ENCODE measurements around the gene TNFRSF12A. TPM values are rescaled to one million over a fixed set of nuclear protein-coding genes. Genes with fewer than 3 reads are reported as not detected.
A peak's percentile ranks its signal among the peaks of the same experiment; 100 is the strongest.

The TNFRSF12A gene
- 10 to 100 TPM; 16.8 to 33.4 TPM for total RNA-seq
- 12.8 TPM for polyA plus RNA-seq (ENCODE audit: insufficient read depth, low read depth, low replicate concordance)
- long read RNA-seq, donor 1, transcript TNFRSF12A-201 (4 exons, 1,033 nt) = major isoform, 17 of 18 reads
- long read RNA-seq, donor 1, partial matches to known transcripts = 0 of 18 reads
- long read RNA-seq, donor 1, other reads (novel, unspliced or antisense) = 0 of 18 reads
- long read RNA-seq, donor 2, transcript TNFRSF12A-201 (4 exons, 1,033 nt) = major isoform, 10 of 11 reads
- long read RNA-seq, donor 2, partial matches to known transcripts = 0 of 11 reads
- long read RNA-seq, donor 2, other reads (novel, unspliced or antisense) = 0 of 11 reads

GRCh38 chr16:3020247-3020603 is at the start of gene TNFRSF12A:
TNFRSF12A (plus strand) TSS chr16:3020368; CDS start chr16:3020398, 30 bp downstream.
- 2% methylated on average over 21 of the region's 49 CpGs; no CpG with 5 or more reads in 1 of the 2 donors for WGBS, 2 donors
- Histone ChIP-seq H3K4me1 (peaks cover 35% of the 10 kb centered on the region), H3K9me3 (no peaks in the 10 kb centered on the region), H3K27me3 (no peaks in the 10 kb centered on the region), H3K27ac (peak within 1 kb of the TSS; percentile 66 to 72), H3K36me3 (ENCODE audit: low read depth, missing control alignments) (no peaks in the 10 kb centered on the region), H3K4me3 (peak within 1 kb of the TSS; percentile 46 to 63)
- TF ChIP-seq CTCF (IDR thresholded peaks at IDR 0.05) (no peak), POLR2A (IDR thresholded peaks at IDR 0.05) (no peak)
- peak; percentile 78 for DNase-seq
- intact Hi-C loops (cut with DNase I; ENCODE audit: low total_unique reads) = no loop called here

GRCh38 chr16:2970563-2970962 is 49.6 kb upstream of the TNFRSF12A start:
- TF ChIP-seq POLR2A (IDR thresholded peaks at IDR 0.05) (no peak), CTCF (IDR thresholded peaks at IDR 0.05) (no peak)
- H3K4me1 ChIP-seq = peaks cover 9% of the 10 kb centered on the region
- H3K27ac ChIP-seq = no peak overlapping the region

GRCh38 chr16:2971134-2971984 is 48.8 kb upstream of the TNFRSF12A start:
- Histone ChIP-seq H3K36me3 (ENCODE audit: low read depth, missing control alignments) (no peaks in the 10 kb centered on the region), H3K4me3 (no peak overlapping the region), H3K27ac (no peak overlapping the region), H3K9me3 (no peaks in the 10 kb centered on the region), H3K27me3 (no peaks in the 10 kb centered on the region), H3K4me1 (peaks cover 9% of the 10 kb centered on the region)
- 95 to 97% methylated on average over 18 to 25 of the region's 35 CpGs for WGBS, 2 donors
- TF ChIP-seq POLR2A (IDR thresholded peaks at IDR 0.05) (no peak), CTCF (IDR thresholded peaks at IDR 0.05) (no peak)
- intact Hi-C loops (cut with DNase I; ENCODE audit: low total_unique reads) = no loop called here
- no peak for DNase-seq

More at GRCh38 chr16:2970563-2970962, 49.6 kb upstream of the TNFRSF12A start:
- H3K27me3 ChIP-seq = no peaks in the 10 kb centered on the region
- intact Hi-C loops (cut with DNase I; ENCODE audit: low total_unique reads) = no loop called here
- no peaks in the 10 kb centered on the region for H3K9me3 ChIP-seq
- H3K4me3 ChIP-seq = peak overlapping the region in 1 of 2 donors; percentile 56
- 87 to 92% methylated on average over 6 of the region's 6 CpGs for WGBS, 2 donors
- DNase-seq = no peak
- no peaks in the 10 kb centered on the region for H3K36me3 ChIP-seq (ENCODE audit: low read depth, missing control alignments)

- 77 to 83% methylated on average over 11 to 15 of the region's 15 CpGs for WGBS, 2 donors
Measured at GRCh38 chr16:2971985-2972784, 48.0 kb upstream of the TNFRSF12A start.

More at GRCh38 chr16:2971985-2972784, 48.0 kb upstream of the TNFRSF12A start:
- no peaks in the 10 kb centered on the region for H3K27me3 ChIP-seq
- H3K27ac ChIP-seq = no peak overlapping the region
- H3K9me3 ChIP-seq = no peaks in the 10 kb centered on the region
- intact Hi-C loops (cut with DNase I; ENCODE audit: low total_unique reads) = no loop called here
- no peak for DNase-seq
- H3K36me3 ChIP-seq (ENCODE audit: low read depth, missing control alignments) = no peaks in the 10 kb centered on the region
- H3K4me1 ChIP-seq = peaks cover 9% of the 10 kb centered on the region
- TF ChIP-seq POLR2A (IDR thresholded peaks at IDR 0.05) (no peak), CTCF (IDR thresholded peaks at IDR 0.05) (no peak)
- H3K4me3 ChIP-seq = no peak overlapping the region
